Measurements from ENCODE around the gene ASPDH.

DNA sequence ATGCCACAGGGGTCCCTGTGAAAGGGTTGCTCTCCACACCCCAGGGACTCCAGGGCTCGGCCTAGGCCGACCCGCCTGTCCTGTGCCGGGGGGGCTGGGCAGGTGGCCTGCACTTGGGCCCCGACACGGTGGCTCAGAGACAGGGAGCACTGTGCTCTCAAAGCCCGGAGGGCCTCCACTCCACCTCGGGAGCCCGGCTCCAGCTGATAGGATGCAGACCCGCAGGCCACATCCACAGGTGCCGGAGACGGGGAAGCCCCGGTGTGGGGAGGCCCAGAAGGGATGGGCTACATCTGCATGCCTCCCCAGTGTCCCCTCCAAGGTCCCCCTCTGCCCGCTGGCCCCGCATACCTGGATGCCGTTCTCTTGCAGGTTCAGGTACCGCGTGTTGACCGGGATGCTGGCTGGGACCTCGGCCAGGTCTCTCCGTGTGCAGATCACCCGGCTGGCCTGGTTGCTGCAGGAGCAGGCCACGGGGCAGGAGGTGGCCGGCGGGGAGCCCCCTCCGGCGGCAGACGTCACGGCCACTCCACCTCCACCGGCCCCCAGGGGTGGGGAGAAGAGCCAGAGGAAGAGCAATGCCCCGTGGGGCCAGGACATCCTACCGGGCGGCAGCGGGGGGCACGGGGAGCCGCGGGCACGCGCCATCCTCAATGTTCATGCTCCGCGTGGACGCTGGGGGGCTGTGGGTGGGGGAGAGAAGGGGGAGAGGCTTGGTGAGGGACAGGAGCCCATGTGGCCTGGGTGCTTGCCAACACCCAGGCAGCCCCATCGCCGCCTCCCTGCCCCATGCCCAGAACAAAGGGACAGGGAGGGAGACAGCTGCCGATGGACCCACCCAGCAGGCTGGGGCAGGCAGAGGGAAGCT, 34.7 kb upstream of the ASPDH start:
- TF ChIP-seq, protein P1, sequence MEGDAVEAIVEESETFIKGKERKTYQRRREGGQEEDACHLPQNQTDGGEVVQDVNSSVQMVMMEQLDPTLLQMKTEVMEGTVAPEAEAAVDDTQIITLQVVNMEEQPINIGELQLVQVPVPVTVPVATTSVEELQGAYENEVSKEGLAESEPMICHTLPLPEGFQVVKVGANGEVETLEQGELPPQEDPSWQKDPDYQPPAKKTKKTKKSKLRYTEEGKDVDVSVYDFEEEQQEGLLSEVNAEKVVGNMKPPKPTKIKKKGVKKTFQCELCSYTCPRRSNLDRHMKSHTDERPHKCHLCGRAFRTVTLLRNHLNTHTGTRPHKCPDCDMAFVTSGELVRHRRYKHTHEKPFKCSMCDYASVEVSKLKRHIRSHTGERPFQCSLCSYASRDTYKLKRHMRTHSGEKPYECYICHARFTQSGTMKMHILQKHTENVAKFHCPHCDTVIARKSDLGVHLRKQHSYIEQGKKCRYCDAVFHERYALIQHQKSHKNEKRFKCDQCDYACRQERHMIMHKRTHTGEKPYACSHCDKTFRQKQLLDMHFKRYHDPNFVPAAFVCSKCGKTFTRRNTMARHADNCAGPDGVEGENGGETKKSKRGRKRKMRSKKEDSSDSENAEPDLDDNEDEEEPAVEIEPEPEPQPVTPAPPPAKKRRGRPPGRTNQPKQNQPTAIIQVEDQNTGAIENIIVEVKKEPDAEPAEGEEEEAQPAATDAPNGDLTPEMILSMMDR (IDR thresholded peaks at IDR 0.05; ENCODE audit: low read depth, low read length), result no peak
- no peak for TF ChIP-seq EZH2phosphoT487 (IDR thresholded peaks at IDR 0.05; ENCODE audit: low read depth)

Data from OCI-LY3 (cell line).